GDM1 (cell line): ENCODE measurements around the gene AP2A2.

ENCODE experiments used
- DNase-seq: peaks from one replicate; lab custom pipeline; 2025; lab: John Stamatoyannopoulos, UW

AP2A2 gene

DNA sequence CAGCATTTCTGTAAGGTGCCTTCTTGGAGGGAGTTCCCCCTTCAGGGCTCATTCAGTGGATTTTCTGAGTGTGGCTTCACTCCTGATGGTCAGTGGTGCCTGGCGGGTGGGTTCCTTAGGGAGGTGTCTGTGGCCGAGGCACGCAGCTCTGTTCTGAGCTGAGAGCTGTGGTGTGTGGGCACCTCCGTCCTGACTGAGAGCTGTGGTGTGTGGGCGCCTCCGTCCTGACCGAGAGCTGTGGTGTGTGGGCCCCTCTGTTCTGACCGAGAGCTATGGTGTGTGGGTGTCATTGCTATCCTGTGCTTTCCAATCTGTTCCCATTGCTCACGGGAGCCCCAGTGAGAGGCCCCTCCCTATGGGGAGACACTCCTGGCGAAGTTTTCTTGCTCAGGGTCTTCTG is 71.0 kb downstream of the AP2A2 start:
- DNase-seq = no peak

- no peak for DNase-seq
Measured at GRCh38 chr11:997907-998306, 72.2 kb downstream of the AP2A2 start.

- DNase-seq = no peak
Measured at GRCh38 chr11:999009-999408, 73.3 kb downstream of the AP2A2 start.

- DNase-seq = no peak
Measured at GRCh38 chr11:1000357-1001278, 74.9 kb downstream of the AP2A2 start.

DNA sequence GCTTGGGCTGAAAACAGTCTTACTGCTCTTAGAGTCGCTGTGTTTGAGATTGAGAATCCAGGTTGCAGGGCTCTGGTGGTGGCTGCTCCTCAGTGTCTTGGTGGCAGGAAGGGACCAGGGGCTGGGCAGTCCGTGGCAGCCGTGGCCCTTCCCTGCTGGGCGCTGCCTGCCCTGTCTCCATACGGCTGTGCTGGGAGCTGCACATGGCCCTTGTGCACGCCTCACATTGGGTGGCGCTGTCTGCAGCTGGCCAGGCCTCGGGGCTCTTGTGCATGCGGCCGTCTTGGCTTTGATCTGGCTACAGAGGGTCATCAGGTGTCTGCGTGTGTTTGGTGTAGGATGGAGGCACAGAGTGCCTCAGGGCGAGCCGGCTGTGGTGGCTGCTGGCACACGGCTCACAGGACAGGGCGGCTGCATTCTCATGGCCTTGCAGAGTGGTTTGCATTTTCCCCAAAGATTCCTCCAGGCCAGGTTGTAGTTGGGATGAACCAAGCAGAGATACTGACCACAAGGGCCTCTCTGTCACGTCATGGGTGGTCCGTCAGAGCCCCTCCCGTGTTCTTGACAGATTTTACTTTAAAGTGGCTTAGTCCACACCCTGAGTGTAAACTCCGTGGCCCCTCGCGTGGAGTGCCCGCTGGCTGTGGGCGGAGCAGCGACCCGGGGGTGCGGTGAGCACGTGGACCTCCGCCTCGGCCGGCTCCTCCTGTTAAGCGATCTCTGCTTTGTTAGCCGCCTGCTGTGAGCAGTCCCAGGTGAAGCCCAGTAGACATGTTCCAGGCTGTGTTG is 76.1 kb downstream of the AP2A2 start:
- DNase-seq = no peak

GRCh38 chr11:1002406-1002984 is 76.8 kb downstream of the AP2A2 start:
- DNase-seq = no peak

- no peak for DNase-seq
Measured at GRCh38 chr11:1003159-1003558, 77.5 kb downstream of the AP2A2 start.

- DNase-seq = no peak
Measured at GRCh38 chr11:1005928-1006327, 80.3 kb downstream of the AP2A2 start.

DNA sequence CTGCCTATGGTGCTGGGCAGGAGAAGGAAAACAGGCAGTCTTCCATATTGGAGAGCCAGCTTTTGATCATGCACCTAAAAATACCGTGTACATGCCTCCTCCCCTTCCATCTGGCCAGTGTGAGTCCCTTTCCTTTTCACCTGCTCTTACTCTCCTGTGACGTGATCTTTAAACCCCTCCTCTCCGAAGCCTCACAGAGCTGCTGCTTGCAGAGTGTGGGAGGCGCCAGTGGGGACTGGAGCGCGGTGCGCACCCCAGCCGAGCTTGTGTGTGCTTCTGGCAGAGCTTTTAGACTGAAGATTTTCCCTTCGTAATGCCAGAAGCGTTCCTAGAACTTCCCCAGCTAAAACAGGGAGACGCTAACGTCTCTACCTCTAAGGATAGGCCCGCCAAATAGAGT is 81.1 kb downstream of the AP2A2 start:
- DNase-seq = no peak

DNA sequence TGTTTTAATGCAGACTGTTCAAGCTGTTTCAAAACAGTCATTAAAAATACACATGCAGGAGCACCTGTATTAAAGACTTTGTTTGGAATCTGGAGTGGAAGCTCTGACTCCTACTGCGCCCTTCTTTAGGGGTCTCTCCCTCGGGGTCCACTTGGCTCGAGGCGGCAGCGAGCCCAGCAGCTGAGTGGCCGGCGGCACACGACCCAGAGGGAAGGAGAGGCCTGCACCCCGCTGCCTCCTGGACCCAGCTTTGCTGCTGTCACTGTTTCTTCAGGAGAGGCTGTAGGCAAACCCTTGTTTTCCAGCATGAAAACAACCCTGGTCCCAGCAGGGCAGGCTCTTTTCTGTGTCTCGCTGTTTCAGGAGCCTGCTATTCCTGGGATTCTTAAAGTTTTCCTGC is 81.6 kb downstream of the AP2A2 start:
- DNase-seq = no peak

- DNase-seq = no peak
Measured at GRCh38 chr11:1008001-1008802, 82.5 kb downstream of the AP2A2 start.

- no peak for DNase-seq
Measured at GRCh38 chr11:1008803-1009145, 83.1 kb downstream of the AP2A2 start.

- DNase-seq = no peak
Measured at GRCh38 chr11:1009371-1009770, 83.7 kb downstream of the AP2A2 start.

DNA sequence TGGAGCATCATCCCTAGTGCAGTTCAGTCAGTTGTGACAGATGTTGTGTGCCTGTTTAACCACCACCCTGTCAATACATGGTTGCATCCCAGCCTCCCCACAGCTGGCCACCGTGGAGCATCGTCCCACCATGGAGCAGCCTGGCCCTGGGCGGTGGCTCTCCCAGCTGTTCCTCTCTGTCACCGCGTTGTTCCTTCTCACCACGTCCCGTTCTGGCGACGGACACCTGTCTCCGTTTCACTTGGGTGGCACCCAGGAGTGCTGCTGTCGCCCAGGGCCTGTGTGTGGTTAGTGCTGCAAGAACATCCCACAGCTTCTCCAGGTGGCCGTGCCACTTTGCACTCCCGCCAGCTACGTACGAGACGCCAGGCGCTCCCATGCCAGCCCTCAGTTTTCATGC is 84.3 kb downstream of the AP2A2 start:
- DNase-seq = no peak

DNA sequence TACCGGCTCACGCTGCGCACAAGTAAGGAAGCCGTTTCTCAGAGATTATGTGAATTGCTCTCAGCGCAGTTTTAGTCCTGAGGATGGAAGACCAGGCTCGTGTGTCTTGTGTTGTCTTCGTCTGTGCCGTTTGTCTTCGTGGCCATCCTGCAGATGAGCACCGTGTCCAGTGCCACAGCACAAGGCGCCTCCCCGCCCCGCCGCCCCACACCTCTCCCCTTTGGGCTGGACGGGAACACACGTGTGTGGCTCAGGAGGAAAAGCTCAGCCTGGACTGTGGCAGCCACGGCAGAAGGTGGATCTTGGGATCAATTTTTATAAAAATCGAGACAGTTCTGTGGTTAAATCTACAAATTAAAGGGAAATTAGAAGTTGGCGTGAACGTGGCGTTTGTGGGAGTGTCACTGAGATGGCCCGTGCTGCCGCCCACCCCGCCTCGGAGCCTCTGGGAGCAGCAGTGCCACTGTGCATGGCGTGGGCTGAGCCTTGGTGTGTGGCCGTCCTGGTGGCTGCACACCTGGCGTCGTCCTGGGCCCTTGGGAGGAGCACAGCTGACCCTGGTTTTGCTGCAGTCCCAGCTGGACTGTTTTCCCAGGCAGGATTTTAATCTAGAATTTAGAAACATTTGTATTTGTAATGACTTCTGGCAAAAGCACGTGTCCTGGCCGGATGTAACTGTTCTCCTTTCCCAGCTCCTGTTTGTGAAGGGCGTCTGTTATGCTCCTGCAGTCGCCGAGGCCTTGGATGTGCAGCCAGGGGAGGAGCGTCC is 85.1 kb downstream of the AP2A2 start:
- no peak for DNase-seq

DNA sequence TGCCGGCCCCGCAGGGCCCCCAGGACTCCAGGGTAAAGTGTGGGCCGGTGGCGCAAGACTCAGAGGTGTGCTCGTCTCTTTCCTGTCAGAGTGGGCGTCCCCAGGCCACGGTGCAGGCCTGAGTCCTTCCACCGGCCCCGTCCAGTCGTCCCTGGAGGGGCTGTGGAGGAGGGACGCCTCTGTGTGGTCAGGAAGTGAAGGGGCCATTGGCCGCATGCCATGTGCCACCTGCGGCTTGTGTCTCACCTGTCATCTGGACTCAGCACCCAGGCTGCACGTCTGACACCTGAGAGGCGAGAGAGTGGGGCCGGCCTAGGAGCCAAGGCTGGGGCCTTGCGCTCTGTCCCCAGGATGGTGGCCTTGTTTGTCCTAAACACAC is 85.6 kb downstream of the AP2A2 start:
- DNase-seq = no peak

- DNase-seq = no peak
Measured at GRCh38 chr11:1012291-1012690, 86.6 kb downstream of the AP2A2 start.

DNA sequence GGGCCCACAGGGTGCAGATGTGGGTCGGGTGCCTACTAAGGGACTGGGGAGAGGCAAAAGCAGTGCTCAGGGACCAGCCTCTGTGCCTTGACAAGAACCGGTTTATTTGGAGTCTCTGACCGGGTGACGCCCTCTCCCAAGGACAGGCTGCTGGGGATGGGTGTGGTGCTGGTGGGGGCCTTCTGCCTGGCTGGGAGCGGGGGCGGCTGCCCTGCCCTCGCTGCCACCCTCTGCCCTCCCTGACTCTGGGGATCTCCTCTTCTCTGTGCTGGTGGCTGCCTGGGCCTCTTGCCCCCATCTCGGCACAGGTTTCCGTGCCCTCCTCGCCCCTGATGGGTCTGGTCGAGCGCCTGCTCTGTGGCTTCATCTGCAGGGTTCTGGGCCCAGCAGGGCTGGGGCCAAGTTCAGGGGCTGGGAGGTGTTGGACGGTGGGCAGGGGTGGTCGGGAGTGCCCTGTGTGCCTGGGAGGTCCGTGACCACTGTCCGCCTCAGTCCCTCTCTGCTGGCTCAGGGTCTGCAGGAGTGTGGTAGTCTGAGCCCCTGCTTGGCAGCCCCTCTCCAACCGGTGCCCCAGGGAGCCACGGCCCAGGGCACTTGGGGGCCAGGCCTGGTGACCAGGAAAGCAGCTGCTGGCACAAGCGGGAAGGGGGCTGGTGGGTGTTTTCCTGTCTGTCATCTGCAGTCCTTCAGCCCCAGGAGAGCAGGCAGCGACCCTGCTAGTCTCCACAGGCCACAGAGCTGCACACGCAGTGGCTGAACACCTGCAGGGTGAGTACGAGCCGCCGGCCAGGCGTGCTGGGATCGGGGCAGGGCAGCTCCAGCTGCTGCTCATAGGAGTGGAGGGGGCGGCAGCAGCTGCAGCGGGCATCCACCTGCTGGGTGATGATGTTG is 87.3 kb downstream of the AP2A2 start:
- no peak for DNase-seq

- no peak for DNase-seq
Measured at GRCh38 chr11:1013631-1013935, 87.9 kb downstream of the AP2A2 start.

GRCh38 chr11:1014276-1014675 is 88.6 kb downstream of the AP2A2 start:
- DNase-seq = no peak

DNA sequence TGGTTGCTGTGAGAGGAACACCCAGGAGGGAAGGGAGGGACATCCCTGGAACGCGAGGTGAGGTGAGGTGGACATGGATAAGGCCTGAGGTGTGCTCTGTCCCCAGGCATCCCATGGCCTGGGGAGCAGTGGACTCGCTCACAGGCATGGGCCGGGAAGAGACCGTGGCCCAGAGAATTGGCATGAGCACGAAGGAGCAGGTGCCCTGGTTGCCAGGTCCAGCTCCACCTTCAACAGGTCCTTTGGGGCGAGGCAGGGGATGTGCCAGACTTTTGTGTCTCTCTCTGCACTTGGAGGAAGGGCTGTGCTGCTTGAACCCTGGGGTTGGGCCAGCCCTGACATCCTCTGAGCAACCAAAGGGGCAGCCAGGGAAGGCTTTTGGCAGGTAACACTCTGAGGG is 89.4 kb downstream of the AP2A2 start:
- DNase-seq = no peak
